Stimulated activated CD8-positive, alpha-beta memory T cell treated with anti-CD3 and anti-CD28 coated beads, Interleukin-12 subunit alpha, Interleukin-12 subunit beta, amount 100 ng/mL, for 24 hours (primary cell): ENCODE results near the gene F9.
"Not testable (repeated sequence)": the region's sequence is repeated elsewhere in the genome, so short reads cannot be mapped to it uniquely, and the experiment has no call there.

Experiments
- DNase-seq: peaks from one replicate; pipeline ENCODE4 v3.0.0-alpha.2; 2020; ENCODE audit errors: extremely low read depth

F9 gene

GRCh38 chrX:139530550-139530949 is at the start of gene F9:
F9 (plus strand) TSS chrX:139530739; CDS start chrX:139530765, 26 bp downstream.
- no peak for DNase-seq

GRCh38 chrX:139483699-139484098 is 46.8 kb upstream of the F9 start:
- DNase-seq, result no peak

GRCh38 chrX:139484591-139484990 is 45.9 kb upstream of the F9 start:
- no peak for DNase-seq

GRCh38 chrX:139495324-139495723 is 35.2 kb upstream of the F9 start:
- DNase-seq, result no peak

GRCh38 chrX:139506333-139506732 is 24.2 kb upstream of the F9 start:
- no peak for DNase-seq

GRCh38 chrX:139508099-139508498 is 22.4 kb upstream of the F9 start:
- DNase-seq, result no peak

- DNase-seq, result no peak
These were observed 12.1 kb upstream of the F9 start for GRCh38 chrX:139518475-139518874.

GRCh38 chrX:139528829-139529228 is 1.7 kb upstream of the F9 start:
- not testable (repeated sequence) for DNase-seq

- DNase-seq, result no peak
These were observed 2.3 kb downstream of the F9 start for GRCh38 chrX:139532834-139533233.

GRCh38 chrX:139533444-139533843 is 2.9 kb downstream of the F9 start:
- no peak for DNase-seq

- no peak for DNase-seq
These were observed 8.6 kb downstream of the F9 start for GRCh38 chrX:139538907-139539790.

- DNase-seq, result no peak
These were observed 12.1 kb downstream of the F9 start for GRCh38 chrX:139542652-139543051.

GRCh38 chrX:139543920-139544319 is 13.4 kb downstream of the F9 start:
- no peak for DNase-seq

- DNase-seq, result no peak
These were observed 14.1 kb downstream of the F9 start for GRCh38 chrX:139544591-139544990.

GRCh38 chrX:139554376-139554775 is 23.8 kb downstream of the F9 start:
- DNase-seq, result no peak

GRCh38 chrX:139554991-139555675 is 24.6 kb downstream of the F9 start:
- no peak for DNase-seq

- no peak for DNase-seq
These were observed 29.0 kb downstream of the F9 start for GRCh38 chrX:139559383-139560042.

GRCh38 chrX:139560221-139560620 is 29.7 kb downstream of the F9 start:
- DNase-seq, result no peak

- DNase-seq, result no peak
These were observed 32.7 kb downstream of the F9 start for GRCh38 chrX:139563251-139563650.

GRCh38 chrX:139566981-139567380 is 36.4 kb downstream of the F9 start:
- DNase-seq, result no peak

- DNase-seq, result no peak
These were observed 50.5 kb downstream of the F9 start for GRCh38 chrX:139581068-139581467.

GRCh38 chrX:139585613-139586012 is 55.1 kb downstream of the F9 start:
- DNase-seq, result no peak

GRCh38 chrX:139596068-139596467 is 65.5 kb downstream of the F9 start:
- DNase-seq, result no peak
